Left ventricle myocardium inferior (tissue), 1 donor: Measurements from ENCODE around the gene FGFBP1. TPM values are rescaled to one million over a fixed set of nuclear protein-coding genes. Genes with fewer than 3 reads are reported as not detected.

ENCODE experiments used
- DNase-seq: peaks from one replicate; pipeline ENCODE4 v3.0.0-alpha.2; 2020
- H3K27ac ChIP-seq: fragments of 200-600 bp; replicated peaks from 2 replicates; pipeline ENCODE4 v1.8.0; 2021
- H3K27me3 ChIP-seq: fragments of 200-600 bp; 2 replicates; pipeline ENCODE4 v1.8.0; 2021; ENCODE audit warnings: low read depth
- H3K36me3 ChIP-seq: fragments of 200-600 bp; 2 replicates; pipeline ENCODE4 v1.8.0; 2021
- H3K4me1 ChIP-seq: fragments of 200-600 bp; 2 replicates; pipeline ENCODE4 v1.8.0; 2021
- H3K4me3 ChIP-seq: fragments of 200-600 bp; 2 replicates; pipeline ENCODE4 v1.8.0; 2021; ENCODE audit warnings: mild to moderate bottlenecking, moderate library complexity
- H3K9me3 ChIP-seq: fragments of 200-600 bp; replicated peaks from 2 replicates; pipeline ENCODE4 v1.8.0; 2021
- intact Hi-C: fragments of 100-400 bp; cut with micrococcal nuclease; formaldehyde crosslinking; loops from one replicate; pipeline ENCODE4 v1.11.0; 2022
- long read RNA-seq: library from polyadenylated mRNA; unstranded; transcript quantifications from one replicate; pipeline ENCODE4 v2.0.0, GENCODE V29; 2021
- total RNA-seq: library from RNA; stranded (reverse); fragmentation: NEBNext Ultra II Directional; extraction: Animal tissue kit (Norgen Biotek cat#: 25700); gene quantifications from one replicate; pipeline ENCODE4 v1.2.1, GENCODE V29; 2021
- TF ChIP-seq, protein P1 (sequence below): fragments of 200-600 bp; IDR thresholded peaks from 2 replicates; pipeline ENCODE4 v1.8.0; 2021; ENCODE audit warnings: antibody characterized with exemption, mild to moderate bottlenecking, borderline replicate concordance
- donor health status: DM: no; HTN: yes; CAD: no; lungs with severe emphysema.

The FGFBP1 gene
- total RNA-seq: not detected
- long read RNA-seq: 0 reads

DNA sequence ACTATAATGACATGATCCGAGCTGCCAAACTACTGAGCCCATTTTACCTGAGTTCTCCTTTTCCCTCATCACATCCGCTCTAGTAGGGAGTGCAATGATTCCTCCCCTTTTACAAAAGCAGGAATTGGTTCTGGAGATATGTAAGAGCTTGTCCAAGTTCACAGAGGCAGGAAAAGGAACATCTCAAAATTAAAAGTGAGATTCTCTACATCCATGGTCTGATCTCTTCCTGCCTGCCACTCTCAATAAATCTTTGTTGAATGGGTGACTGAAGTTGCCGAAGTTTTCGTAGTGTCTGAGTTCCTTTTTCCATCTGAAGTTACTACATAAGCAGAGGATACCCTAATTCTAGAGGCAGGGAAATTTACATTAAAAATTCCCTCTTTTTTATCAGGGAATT lies at the start of gene FGFBP1:
FGFBP1 (minus strand) TSS at position 101 of the 400 bp plus-strand sequence. CDS start 2,108 bp downstream, outside the sequence.
- DNase-seq: no peak
- no peaks in the 10 kb centered on the region for H3K36me3 ChIP-seq
- no peak within 1 kb of the TSS for H3K27ac ChIP-seq
- no peak within 1 kb of the TSS for H3K4me3 ChIP-seq
- no peaks in the 10 kb centered on the region for H3K9me3 ChIP-seq
- peaks cover 68% of the 10 kb centered on the region for H3K27me3 ChIP-seq
- no peaks in the 10 kb centered on the region for H3K4me1 ChIP-seq
- TF ChIP-seq, protein P1, sequence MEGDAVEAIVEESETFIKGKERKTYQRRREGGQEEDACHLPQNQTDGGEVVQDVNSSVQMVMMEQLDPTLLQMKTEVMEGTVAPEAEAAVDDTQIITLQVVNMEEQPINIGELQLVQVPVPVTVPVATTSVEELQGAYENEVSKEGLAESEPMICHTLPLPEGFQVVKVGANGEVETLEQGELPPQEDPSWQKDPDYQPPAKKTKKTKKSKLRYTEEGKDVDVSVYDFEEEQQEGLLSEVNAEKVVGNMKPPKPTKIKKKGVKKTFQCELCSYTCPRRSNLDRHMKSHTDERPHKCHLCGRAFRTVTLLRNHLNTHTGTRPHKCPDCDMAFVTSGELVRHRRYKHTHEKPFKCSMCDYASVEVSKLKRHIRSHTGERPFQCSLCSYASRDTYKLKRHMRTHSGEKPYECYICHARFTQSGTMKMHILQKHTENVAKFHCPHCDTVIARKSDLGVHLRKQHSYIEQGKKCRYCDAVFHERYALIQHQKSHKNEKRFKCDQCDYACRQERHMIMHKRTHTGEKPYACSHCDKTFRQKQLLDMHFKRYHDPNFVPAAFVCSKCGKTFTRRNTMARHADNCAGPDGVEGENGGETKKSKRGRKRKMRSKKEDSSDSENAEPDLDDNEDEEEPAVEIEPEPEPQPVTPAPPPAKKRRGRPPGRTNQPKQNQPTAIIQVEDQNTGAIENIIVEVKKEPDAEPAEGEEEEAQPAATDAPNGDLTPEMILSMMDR: no peak
- intact Hi-C loops: no loop called here

DNA sequence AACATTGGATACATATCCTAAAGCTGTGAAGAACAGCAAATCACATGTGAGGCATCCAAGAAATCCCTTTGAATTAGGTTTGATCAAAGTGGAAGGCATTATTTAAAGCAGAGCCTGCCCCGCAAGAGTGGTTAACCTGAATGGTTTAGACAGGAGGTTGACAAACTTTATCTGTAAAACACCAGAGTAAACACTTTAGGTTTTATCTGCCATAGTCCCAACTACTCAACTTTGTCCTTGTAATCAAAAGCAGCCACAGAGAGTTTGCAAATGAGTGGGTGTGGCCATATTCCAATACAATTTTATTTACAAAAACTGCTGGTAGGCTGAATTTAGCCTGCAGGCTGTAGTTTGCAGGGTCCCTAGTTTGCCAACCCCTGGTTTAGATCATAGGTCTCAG lies 49.7 kb upstream of the FGFBP1 start:
- Histone ChIP-seq H3K4me3 (no peak overlapping the region), H3K27ac (no peak overlapping the region), H3K4me1 (no peaks in the 10 kb centered on the region), H3K36me3 (peaks cover 8% of the 10 kb centered on the region), H3K27me3 (no peaks in the 10 kb centered on the region), H3K9me3 (no peaks in the 10 kb centered on the region)
- intact Hi-C loops: no loop called here
- DNase-seq: no peak
- TF ChIP-seq, protein P1: no peak

DNA sequence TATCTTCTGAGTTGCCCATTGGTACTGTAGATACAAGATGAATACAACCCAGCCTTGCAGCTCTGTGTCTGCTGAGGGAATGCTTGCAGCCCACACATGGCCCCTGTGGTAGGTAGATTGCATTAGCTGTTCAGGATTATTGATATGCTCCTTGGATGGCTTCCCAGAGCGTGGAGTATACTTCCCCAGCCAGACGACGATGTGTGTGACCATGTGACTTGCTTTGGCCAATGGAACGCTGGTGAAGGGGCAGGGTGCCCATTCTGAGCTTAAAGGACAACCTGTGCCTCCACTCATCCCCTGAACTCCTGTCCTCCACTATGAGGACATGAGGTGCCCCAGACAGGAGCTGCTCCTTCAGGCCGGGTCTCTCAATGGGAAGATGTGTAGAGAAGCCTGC lies 48.4 kb upstream of the FGFBP1 start:
- TF ChIP-seq, protein P1: no peak

DNA sequence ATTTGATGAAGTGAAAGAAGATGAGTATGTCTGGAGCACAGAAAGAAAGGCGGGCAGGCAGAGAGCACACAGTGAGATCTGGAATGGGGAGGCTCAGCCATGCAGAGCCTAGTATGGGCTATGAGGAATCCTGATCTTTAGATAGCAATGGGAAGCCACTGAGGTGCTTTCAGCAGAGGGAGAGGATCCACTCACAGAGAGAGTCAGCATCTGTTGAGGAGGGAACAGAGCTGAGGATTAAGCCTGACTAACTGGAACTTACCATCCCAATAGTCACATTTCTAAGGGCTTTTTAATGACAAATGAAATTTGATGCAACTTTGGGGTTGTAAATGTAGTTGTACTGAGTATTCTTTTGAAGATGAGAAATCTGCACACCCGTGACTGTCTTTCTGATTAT lies 45.1 kb upstream of the FGFBP1 start:
- TF ChIP-seq, protein P1: no peak
- DNase-seq: no peak
- Histone ChIP-seq H3K27me3 (no peaks in the 10 kb centered on the region), H3K9me3 (no peaks in the 10 kb centered on the region), H3K4me1 (no peaks in the 10 kb centered on the region), H3K4me3 (no peak overlapping the region), H3K36me3 (peaks cover 15% of the 10 kb centered on the region), H3K27ac (no peak overlapping the region)
- intact Hi-C loops: no loop called here

More for the DNA sequence above, 48.4 kb upstream of the FGFBP1 start:
- no peak for DNase-seq
- Histone ChIP-seq H3K27ac (no peak overlapping the region), H3K4me1 (no peaks in the 10 kb centered on the region), H3K27me3 (no peaks in the 10 kb centered on the region), H3K4me3 (no peak overlapping the region), H3K36me3 (peaks cover 15% of the 10 kb centered on the region), H3K9me3 (no peaks in the 10 kb centered on the region)
- intact Hi-C loops: no loop called here

DNA sequence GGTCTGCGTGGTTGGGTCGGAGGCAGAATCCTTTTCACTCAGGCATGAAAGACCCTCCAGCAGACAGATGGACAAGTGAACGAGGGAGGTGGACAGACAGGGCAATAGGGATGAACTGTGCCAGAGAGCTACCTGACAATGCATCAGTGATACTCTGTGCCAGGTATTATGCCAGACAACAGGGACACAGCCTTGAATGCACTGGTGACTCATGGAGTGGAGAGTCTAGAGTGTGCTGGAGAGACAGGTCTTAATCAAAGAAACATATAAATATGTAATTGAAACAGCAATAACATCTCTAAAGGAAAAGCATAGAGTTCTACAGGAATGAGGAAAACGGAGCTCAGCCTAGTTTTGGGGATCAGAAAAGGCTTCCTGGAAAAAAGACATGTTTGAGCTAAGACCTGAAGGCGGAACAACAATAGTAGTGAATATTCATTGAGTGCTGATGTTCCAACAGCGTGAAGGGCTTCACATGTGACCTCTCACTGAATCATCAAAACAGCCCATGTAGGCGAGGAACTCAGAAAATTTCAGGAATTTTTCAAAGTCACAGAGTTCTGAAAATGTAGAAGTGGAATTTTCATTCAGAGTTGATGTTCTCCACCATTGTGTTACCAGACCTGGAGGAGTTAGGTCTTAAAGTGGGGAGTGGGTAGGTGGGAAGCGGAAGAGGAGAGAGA lies 44.4 kb upstream of the FGFBP1 start:
- Histone ChIP-seq H3K4me1 (no peaks in the 10 kb centered on the region), H3K4me3 (no peak overlapping the region), H3K36me3 (peaks cover 15% of the 10 kb centered on the region), H3K27me3 (no peaks in the 10 kb centered on the region), H3K9me3 (no peaks in the 10 kb centered on the region), H3K27ac (no peak overlapping the region)
- DNase-seq: no peak
- intact Hi-C loops: no loop called here
- TF ChIP-seq, protein P1: no peak
